ENCODE measurements around the gene SLC16A11. TPM values are rescaled to one million over a fixed set of nuclear protein-coding genes. Genes with fewer than 3 reads are reported as not detected.

SLC16A11 gene
- total RNA-seq, 1 donor from 2014 or later, result not detected

GRCh38 chr17:7046127-7046724 is 2.3 kb upstream of the SLC16A11 start:
- no peak overlapping the region for H3K27ac Mint-ChIP-seq (ENCODE audit: unreplicated experiment)
- Histone ChIP-seq H3K9ac (ENCODE audit: low read length) (no peak overlapping the region), H3K4me2 (ENCODE audit: low read length) (peak overlapping the region; percentile 55), H3K27me3 (ENCODE audit: insufficient read depth, low read length) (peaks cover 21% of the 10 kb centered on the region), H2AFZ (ENCODE audit: low read depth, low read length) (peak overlapping the region; percentile 18), H3K9me3 (ENCODE audit: insufficient read depth, low read depth, low read length) (peaks cover 3% of the 10 kb centered on the region), H3K79me2 (ENCODE audit: insufficient read depth, low read length) (no peaks in the 10 kb centered on the region), H3K27ac (ENCODE audit: low read depth, low read length) (no peak overlapping the region), H3K4me3 (ENCODE audit: insufficient read depth, low read depth, low read length) (no peak overlapping the region), H4K20me1 (ENCODE audit: insufficient read depth, low read length) (no peaks in the 10 kb centered on the region), H3K4me1 (ENCODE audit: insufficient read depth, low read length) (peaks cover 17% of the 10 kb centered on the region), H3K36me3 (ENCODE audit: insufficient read depth, low read length) (no peaks in the 10 kb centered on the region)
- TF ChIP-seq EZH2 (IDR thresholded peaks at IDR 0.05; ENCODE audit: insufficient read depth, low read length), result no peak
- TF ChIP-seq CTCF (IDR thresholded peaks at IDR 0.05; ENCODE audit: insufficient read depth, low read depth, low read length), result no peak
- no peaks in the 10 kb centered on the region for H3K9me3 Mint-ChIP-seq (ENCODE audit: unreplicated experiment)
- peak overlapping the region; percentile 24 for H3K4me3 Mint-ChIP-seq (ENCODE audit: unreplicated experiment)
- DNase-seq (ENCODE audit: low read depth) (no peak), FAIRE-seq (no peak)
- H3K27me3 Mint-ChIP-seq (ENCODE audit: low read depth, unreplicated experiment), result peaks cover 41% of the 10 kb centered on the region
- H3K36me3 Mint-ChIP-seq (ENCODE audit: low read depth, unreplicated experiment), result no peaks in the 10 kb centered on the region
- H3K4me1 Mint-ChIP-seq (ENCODE audit: low read depth, unreplicated experiment), result peaks cover 6% of the 10 kb centered on the region

GRCh38 chr17:7045492-7046126 is 1.7 kb upstream of the SLC16A11 start:
- H3K4me2 ChIP-seq (ENCODE audit: low read length), result peak overlapping the region; percentile 55
- no peak overlapping the region for H3K4me3 Mint-ChIP-seq (ENCODE audit: unreplicated experiment)
- FAIRE-seq, result no peak

More at GRCh38 chr17:7045492-7046126, 1.7 kb upstream of the SLC16A11 start:
- Histone ChIP-seq H3K27ac (ENCODE audit: low read depth, low read length) (no peak overlapping the region), H3K9ac (ENCODE audit: low read length) (no peak overlapping the region), H3K9me3 (ENCODE audit: insufficient read depth, low read depth, low read length) (peaks cover 3% of the 10 kb centered on the region), H3K4me3 (ENCODE audit: insufficient read depth, low read depth, low read length) (no peak overlapping the region), H4K20me1 (ENCODE audit: insufficient read depth, low read length) (no peaks in the 10 kb centered on the region), H3K27me3 (ENCODE audit: insufficient read depth, low read length) (peaks cover 21% of the 10 kb centered on the region), H3K36me3 (ENCODE audit: insufficient read depth, low read length) (no peaks in the 10 kb centered on the region), H3K4me1 (ENCODE audit: insufficient read depth, low read length) (peaks cover 17% of the 10 kb centered on the region), H2AFZ (ENCODE audit: low read depth, low read length) (no peak overlapping the region), H3K79me2 (ENCODE audit: insufficient read depth, low read length) (no peaks in the 10 kb centered on the region)
- DNase-seq (ENCODE audit: low read depth), result peak; percentile 55
- H3K36me3 Mint-ChIP-seq (ENCODE audit: low read depth, unreplicated experiment), result no peaks in the 10 kb centered on the region
- no peaks in the 10 kb centered on the region for H3K9me3 Mint-ChIP-seq (ENCODE audit: unreplicated experiment)
- H3K4me1 Mint-ChIP-seq (ENCODE audit: low read depth, unreplicated experiment), result peaks cover 6% of the 10 kb centered on the region
- H3K27ac Mint-ChIP-seq (ENCODE audit: unreplicated experiment), result no peak overlapping the region
- no peak for TF ChIP-seq EZH2 (IDR thresholded peaks at IDR 0.05; ENCODE audit: insufficient read depth, low read length)
- TF ChIP-seq CTCF (IDR thresholded peaks at IDR 0.05; ENCODE audit: insufficient read depth, low read depth, low read length), result peak; percentile 91
- H3K27me3 Mint-ChIP-seq (ENCODE audit: low read depth, unreplicated experiment), result peaks cover 39% of the 10 kb centered on the region

All from astrocyte (in vitro differentiated cells and primary cell).